Medulla oblongata (tissue), 1 donor: Measurements from ENCODE around the gene MINDY3.

Source experiments
- DNase-seq: peaks from one replicate; pipeline ENCODE4 v3.0.0-alpha.2; 2015; ENCODE audit errors: extremely low spot score

MINDY3 gene

DNA sequence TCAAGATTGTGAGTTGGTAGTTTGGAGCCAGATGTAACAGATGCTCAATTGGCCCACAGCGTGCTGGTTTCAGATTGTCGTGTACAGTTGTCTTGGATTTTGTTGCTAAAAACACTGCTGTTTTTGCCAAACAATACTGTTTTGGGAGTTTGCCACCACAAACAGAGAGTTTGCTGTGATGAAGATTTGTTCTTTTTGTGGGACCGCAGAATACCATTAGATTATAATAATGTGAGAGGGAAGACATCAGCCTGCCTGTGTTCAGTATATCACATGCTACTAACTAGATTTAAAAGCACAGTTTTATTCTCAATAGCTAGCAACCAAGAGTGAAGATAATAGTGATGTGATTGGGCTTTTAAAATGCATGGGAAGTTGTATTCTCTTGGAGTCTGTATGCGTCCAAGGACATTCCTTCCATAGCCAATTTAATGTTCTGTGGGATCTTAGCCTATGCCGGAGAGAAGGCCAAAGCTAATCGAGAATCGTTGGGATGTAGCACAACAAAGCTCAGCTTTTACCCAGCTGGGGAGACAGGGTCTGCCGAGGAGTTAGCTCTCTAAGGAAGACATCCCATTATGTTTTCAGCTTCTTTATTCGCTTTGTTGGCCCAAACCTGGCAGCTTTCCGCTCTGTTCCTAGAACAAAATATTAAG lies 121.9 kb downstream of the MINDY3 start:
- DNase-seq, result peak; percentile 27

GRCh38 chr10:15737656-15738055 lies 122.7 kb downstream of the MINDY3 start:
- no peak for DNase-seq

GRCh38 chr10:15735763-15736162 lies 124.5 kb downstream of the MINDY3 start:
- peak; percentile 48 for DNase-seq

DNA sequence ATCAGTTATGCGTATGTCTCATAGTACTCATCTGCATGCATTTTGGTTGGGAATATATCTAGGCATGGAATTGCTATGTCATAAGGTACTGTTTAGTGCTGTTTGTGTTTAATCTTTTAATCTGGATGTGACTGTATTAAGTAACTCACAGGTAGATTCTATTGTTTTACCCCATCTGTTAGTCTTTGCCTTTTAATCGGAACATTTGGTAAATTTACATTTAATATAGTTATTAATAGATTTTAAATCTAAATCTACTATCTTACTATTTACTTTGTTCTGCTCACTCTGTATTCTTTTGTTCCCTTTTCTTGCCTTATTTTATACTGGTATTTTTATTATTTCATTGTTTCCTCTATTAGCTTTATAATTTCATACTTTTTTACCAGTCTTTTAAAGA lies 130.0 kb downstream of the MINDY3 start:
- no peak for DNase-seq

- no peak for DNase-seq
These were observed 130.4 kb downstream of the MINDY3 start for GRCh38 chr10:15729890-15730289.
